Kidney (tissue), 14 donors: ENCODE results near the gene TXN. TPM values are rescaled to one million over a fixed set of nuclear protein-coding genes. Genes with fewer than 3 reads are reported as not detected.

Experiments used
- DNase-seq, 5 donors: peaks; one replicate each; pipeline ENCODE4 v3.0.0-alpha.2; 2013 to 2020
- FAIRE-seq: peaks from 2 replicates; lab custom pipeline; 2012; peaks lifted over from hg19 to GRCh38; lab: Jason Lieb, UNC
- H3K27ac ChIP-seq, 2 donors: one replicate each; pipeline ENCODE4 v1.7.0; 2013; ENCODE audit warnings: low read depth in 2 of 2, low read length in 2 of 2, inconsistent platforms in 1 of 2
- H3K27me3 ChIP-seq: one replicate; pipeline ENCODE4 v1.7.1; 2013; ENCODE audit warnings: low read length, inconsistent platforms; ENCODE audit not compliant: control insufficient read depth, insufficient read depth
- H3K36me3 ChIP-seq, 3 donors: one replicate each; pipeline versions ENCODE4 v1.7.0 to v1.7.1; 2013; ENCODE audit warnings: low read length in 3 of 3, control low read depth in 1 of 3, inconsistent platforms in 1 of 3; ENCODE audit not compliant: insufficient read depth in 3 of 3, control insufficient read depth in 2 of 3
- H3K4me1 ChIP-seq, 3 donors: one replicate each; pipeline versions ENCODE4 v1.7.0 to v1.7.1; 2013; ENCODE audit warnings: low read length in 3 of 3, inconsistent platforms in 1 of 3, low read depth in 1 of 3; ENCODE audit not compliant: control insufficient read depth in 2 of 3, insufficient read depth in 2 of 3
- H3K4me3 ChIP-seq, 3 donors: one replicate each; pipeline versions ENCODE4 v1.7.0 to v1.8.1; 2013; ENCODE audit warnings: low read length in 3 of 3, control low read depth in 1 of 3, inconsistent platforms in 1 of 3
- H3K9ac ChIP-seq, 3 donors: one replicate each; pipeline versions ENCODE4 v1.7.0 to v1.7.1; 2013; ENCODE audit warnings: low read length in 3 of 3, control low read depth in 1 of 3, inconsistent platforms in 1 of 3
- H3K9me3 ChIP-seq, 3 donors: one replicate each; pipeline versions ENCODE4 v1.7.0 to v1.7.1; 2013; ENCODE audit warnings: low read length in 3 of 3, control low read depth in 1 of 3, inconsistent platforms in 1 of 3; ENCODE audit not compliant: control insufficient read depth in 2 of 3, insufficient read depth in 1 of 3
- intact Hi-C: fragments of 100-400 bp; cut with DNase I; formaldehyde crosslinking; loops from one replicate; pipeline ENCODE4 v1.11.1; 2022
- polyA plus RNA-seq: library from polyadenylated mRNA; stranded (reverse); fragments of 350-450 nt; fragmentation: Illumina TruSeq; extraction: RNeasy Lipid Tissue Mini Kit (QIAGEN cat#74804); gene quantifications from one replicate; pipeline ENCODE4 v1.2.3, GENCODE V29; 2014; ENCODE audit warnings: low read depth, low replicate concordance; ENCODE audit not compliant: insufficient read depth
- total RNA-seq: library from RNA; stranded (reverse); fragmentation: NEBNext Ultra II Directional; extraction: Animal tissue kit (Norgen Biotek cat#: 25700); gene quantifications from one replicate; pipeline ENCODE4 v1.2.1, GENCODE V29; 2021
- TF ChIP-seq, protein P1 (sequence below): IDR thresholded peaks from 3 replicates; pipeline ENCODE4 v1.5.1; 2012; ENCODE audit warnings: mild to moderate bottlenecking, moderate library complexity, borderline replicate concordance; ENCODE audit not compliant: insufficient read depth; ENCODE audit errors: extremely low read depth
- donor health status: control.
- donor health status: control.
- donor health status: control.
- donor health status: control.
- donor health status: control.
- donor health status: DM: yes; HTN: yes; CAD: no.
- donor health status: Normal renal cell carcinoma (clear cell type).

The TXN gene
- total and polyA plus RNA-seq, 2 donors from 2014 or later: 145 to 541 TPM

DNA sequence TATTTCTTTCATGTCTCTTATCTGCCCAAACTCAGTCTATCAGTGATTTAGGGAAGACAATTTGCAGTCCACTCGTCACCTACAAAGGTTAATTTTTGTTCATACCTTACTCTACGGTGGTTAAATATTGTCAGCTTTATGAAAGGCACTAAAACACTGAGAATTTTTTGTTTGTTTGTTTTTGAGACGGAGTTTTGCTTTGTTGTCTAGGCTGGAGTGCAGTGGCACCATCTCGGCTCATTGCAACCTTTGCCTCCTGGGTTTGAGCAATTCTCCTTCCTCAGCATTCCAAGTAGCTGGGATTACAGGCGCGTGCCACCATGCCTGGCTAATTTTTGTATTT is 26.4 kb upstream of the TXN start:
- Histone ChIP-seq H3K27ac (peak overlapping the region; percentile 61 to 71), H3K4me1 (peaks cover 0 to 14% (median 8%) of the 10 kb centered on the region in 3 donors), H3K9me3 (no peaks in the 10 kb centered on the region), H3K27me3 (no peaks in the 10 kb centered on the region), H3K9ac (no peak overlapping the region), H3K36me3 (no peaks in the 10 kb centered on the region), H3K4me3 (peak overlapping the region in 1 of 3 donors; percentile 37)
- DNase-seq (no peak), FAIRE-seq (no peak)
- intact Hi-C loops: no loop called here
- TF ChIP-seq, protein P1, sequence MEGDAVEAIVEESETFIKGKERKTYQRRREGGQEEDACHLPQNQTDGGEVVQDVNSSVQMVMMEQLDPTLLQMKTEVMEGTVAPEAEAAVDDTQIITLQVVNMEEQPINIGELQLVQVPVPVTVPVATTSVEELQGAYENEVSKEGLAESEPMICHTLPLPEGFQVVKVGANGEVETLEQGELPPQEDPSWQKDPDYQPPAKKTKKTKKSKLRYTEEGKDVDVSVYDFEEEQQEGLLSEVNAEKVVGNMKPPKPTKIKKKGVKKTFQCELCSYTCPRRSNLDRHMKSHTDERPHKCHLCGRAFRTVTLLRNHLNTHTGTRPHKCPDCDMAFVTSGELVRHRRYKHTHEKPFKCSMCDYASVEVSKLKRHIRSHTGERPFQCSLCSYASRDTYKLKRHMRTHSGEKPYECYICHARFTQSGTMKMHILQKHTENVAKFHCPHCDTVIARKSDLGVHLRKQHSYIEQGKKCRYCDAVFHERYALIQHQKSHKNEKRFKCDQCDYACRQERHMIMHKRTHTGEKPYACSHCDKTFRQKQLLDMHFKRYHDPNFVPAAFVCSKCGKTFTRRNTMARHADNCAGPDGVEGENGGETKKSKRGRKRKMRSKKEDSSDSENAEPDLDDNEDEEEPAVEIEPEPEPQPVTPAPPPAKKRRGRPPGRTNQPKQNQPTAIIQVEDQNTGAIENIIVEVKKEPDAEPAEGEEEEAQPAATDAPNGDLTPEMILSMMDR: no peak

DNA sequence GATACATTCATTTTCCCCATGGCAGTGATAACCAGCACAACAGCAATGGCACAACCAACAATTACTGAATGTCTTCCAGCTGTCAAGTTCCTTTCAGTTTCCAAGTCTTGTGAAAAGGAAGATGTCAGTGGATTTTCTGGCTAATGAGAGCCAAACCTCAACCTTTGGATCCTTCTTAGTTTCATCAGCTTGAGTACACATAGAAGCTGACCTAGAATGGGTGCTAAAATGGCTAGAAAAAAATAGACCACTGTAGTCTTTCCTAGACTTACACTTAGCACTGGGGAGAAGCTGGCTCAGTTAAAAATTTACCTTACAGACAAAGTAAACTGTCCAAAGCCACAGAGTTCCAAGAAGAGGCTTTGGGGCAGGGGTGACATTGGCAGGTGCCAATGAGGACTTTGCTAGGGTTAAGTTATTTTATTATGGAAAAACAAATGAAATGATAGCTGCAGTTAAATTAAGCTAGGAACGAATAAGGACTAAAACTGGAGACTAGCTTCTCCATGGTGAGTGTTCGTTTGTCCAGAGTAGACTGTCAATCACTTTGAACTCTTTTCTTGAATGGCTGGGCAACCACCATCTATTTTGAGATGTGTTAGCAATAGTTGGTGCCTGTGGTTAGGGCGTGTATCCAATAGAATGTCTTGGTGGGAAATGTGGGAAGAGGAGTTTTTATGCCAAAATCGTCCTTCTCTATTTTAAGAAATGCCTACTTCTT is 25.9 kb upstream of the TXN start:
- H3K27me3 ChIP-seq: no peaks in the 10 kb centered on the region
- intact Hi-C loops: no loop called here
- FAIRE-seq (no peak), DNase-seq (no peak)
- H3K9me3 ChIP-seq: no peaks in the 10 kb centered on the region
- peak overlapping the region; percentile 61 to 71 for H3K27ac ChIP-seq
- no peaks in the 10 kb centered on the region for H3K36me3 ChIP-seq
- peak overlapping the region in 1 of 3 donors; percentile 37 for H3K4me3 ChIP-seq
- H3K9ac ChIP-seq: no peak overlapping the region
- H3K4me1 ChIP-seq: peaks cover 0 to 14% (median 8%) of the 10 kb centered on the region in 3 donors
- TF ChIP-seq, protein P1: no peak

DNA sequence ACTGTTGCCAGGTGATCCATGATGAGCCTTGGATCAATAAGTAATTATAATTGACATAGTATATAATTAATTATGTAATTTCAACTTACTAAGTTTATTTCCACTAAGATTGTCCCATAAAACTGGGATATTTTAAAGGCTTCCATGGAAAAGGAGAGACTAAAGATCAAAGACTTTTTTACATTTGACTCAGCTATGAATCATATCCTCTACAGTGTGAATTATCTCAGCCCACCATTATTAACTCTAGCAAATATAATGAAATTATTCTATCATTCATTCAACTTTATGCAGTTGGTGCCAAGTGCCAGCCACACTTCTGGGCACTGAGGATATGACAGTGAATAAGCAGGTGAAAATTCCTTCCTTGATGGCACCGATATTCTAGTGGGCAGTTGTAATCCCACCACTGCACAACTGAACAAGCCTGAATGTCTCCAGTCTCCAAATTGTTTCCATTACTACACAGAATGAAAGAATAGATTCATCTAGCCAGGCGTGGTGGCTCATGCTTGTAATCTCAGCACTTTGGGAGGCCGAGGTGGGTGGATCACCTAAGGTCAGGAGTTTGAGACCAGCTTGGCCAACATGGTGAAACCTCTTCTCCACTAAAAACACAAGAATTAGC is 21.9 kb upstream of the TXN start:
- no peak for DNase-seq

More for the DNA sequence above, 21.9 kb upstream of the TXN start:
- H3K27ac ChIP-seq: no peak overlapping the region
- H3K9me3 ChIP-seq: no peaks in the 10 kb centered on the region
- no peak overlapping the region for H3K9ac ChIP-seq
- peaks cover 0 to 12% (median 8%) of the 10 kb centered on the region in 3 donors for H3K4me1 ChIP-seq
- no peaks in the 10 kb centered on the region for H3K27me3 ChIP-seq
- no peak for FAIRE-seq
- TF ChIP-seq, protein P1: no peak
- H3K36me3 ChIP-seq: no peaks in the 10 kb centered on the region
- intact Hi-C loops: no loop called here
- no peak overlapping the region for H3K4me3 ChIP-seq
